ENCODE measurements around the gene OR6C74. TPM values are rescaled to one million over a fixed set of nuclear protein-coding genes. Genes with fewer than 3 reads are reported as not detected.

OR6C74 gene
- total and polyA plus RNA-seq, 2 donors (not counting 3 experiments of a cell fraction or from before 2014, with no cell fraction given) = not detected

GRCh38 chr12:55250944-55251343 lies 6.5 kb downstream of the OR6C74 start:
- BruUV-seq (replicated peaks) = no TSS peak
- FAIRE-seq (no peak), DNase-seq (ENCODE audit: low read depth, low spot score) (no peak)
- H3K9ac ChIP-seq (replicated peaks; ENCODE audit: extremely low read depth, insufficient read depth, low read length) = no peak overlapping the region
- H3K27me3 ChIP-seq (ENCODE audit: control insufficient read depth in 2 of 2, insufficient read depth in 2 of 2, low read length in 2 of 2) = no peaks in the 10 kb centered on the region
- H3K36me3 ChIP-seq (ENCODE audit: control insufficient read depth in 2 of 2, extremely low read depth in 1 of 2, insufficient read depth in 2 of 2, low read length in 2 of 2) = no peaks in the 10 kb centered on the region
- intact Hi-C loops (cut with micrococcal nuclease) = no loop called here
- no peak overlapping the region for H2AFZ ChIP-seq (ENCODE audit: low read depth, low read length)
- H3K4me1 ChIP-seq (ENCODE audit: control insufficient read depth, extremely low read depth, insufficient read depth, low read length) = no peaks in the 10 kb centered on the region
- H4K20me1 ChIP-seq (replicated peaks; ENCODE audit: control insufficient read depth, extremely low read depth, insufficient read depth, low read length) = no peaks in the 10 kb centered on the region
- POLR2A ChIA-PET = no interaction called here
- dilution Hi-C loops (cut with MboI; ENCODE audit: extremely low pct_ligation_motif_present, low sequenced_read_pairs) = no loop called here
- H3K79me2 ChIP-seq (ENCODE audit: control insufficient read depth, insufficient read depth, low read length) = no peaks in the 10 kb centered on the region
- H3K4me3 ChIP-seq (replicated peaks in 1 of 3; ENCODE audit: insufficient read depth in 1 of 3, low read depth in 1 of 3, low read length in 3 of 3) = no peak overlapping the region
- H3K9me1 ChIP-seq (replicated peaks; ENCODE audit: control insufficient read depth, extremely low read depth, insufficient read depth, low read length) = no peaks in the 10 kb centered on the region
- H3K4me2 ChIP-seq (ENCODE audit: insufficient read depth, low read length) = no peak overlapping the region
- no peaks in the 10 kb centered on the region for H3K9me3 ChIP-seq (replicated peaks; ENCODE audit: control insufficient read depth, insufficient read depth, low read length)
- TF ChIP-seq POLR2A (IDR thresholded peaks at IDR 0.05; ENCODE audit: low read depth, low read length) (no peak), POLR2AphosphoS5 (IDR thresholded peaks at IDR 0.05; ENCODE audit: insufficient read depth, low read depth, low read length) (no peak), MYC (IDR thresholded peaks at IDR 0.05; ENCODE audit: low read depth, low read length) (no peak), JUN (IDR thresholded peaks at IDR 0.05; ENCODE audit: borderline replicate concordance, insufficient read depth, insufficient read length, low read depth) (no peak), CTCF (IDR thresholded peaks at IDR 0.05; ENCODE audit: extremely low read depth in 1 of 2, insufficient read depth in 1 of 2, low read depth in 1 of 2, low read length in 2 of 2) (no peak), MAX (IDR thresholded peaks at IDR 0.05; ENCODE audit: insufficient read depth, insufficient read length) (no peak), FOS (IDR thresholded peaks at IDR 0.05; ENCODE audit: borderline replicate concordance, insufficient read depth, low read length) (no peak), EZH2 (IDR thresholded peaks at IDR 0.05; ENCODE audit: borderline replicate concordance, low read depth, low read length, severe bottlenecking) (no peak), GATA2 (IDR thresholded peaks at IDR 0.05; ENCODE audit: insufficient read depth, insufficient read length, low read depth, low read length) (no peak)
- CTCF ChIA-PET = no interaction called here
- no peak overlapping the region for H3K27ac ChIP-seq (ENCODE audit: insufficient read depth, low read depth, low read length)
